CD14-positive monocyte (primary cell): Measurements from ENCODE around the gene WDR64. TPM values are rescaled to one million over a fixed set of nuclear protein-coding genes. Genes with fewer than 3 reads are reported as not detected.
A peak's percentile ranks its signal among the peaks of the same experiment; 100 is the strongest.

Experiments used
- DNase-seq, 3 donors: peaks; one replicate each; pipeline ENCODE4 v3.0.0-alpha.2; 2011 to 2022
- H2AFZ ChIP-seq: 2 replicates; pipeline ENCODE4 v1.6.0; 2012; ENCODE audit warnings: mild to moderate bottlenecking, low read depth, low read length, inconsistent platforms; ENCODE audit not compliant: insufficient read depth, poor library complexity, severe bottlenecking
- H3K27ac ChIP-seq, 2 donors: 1 replicate in 1 of 2; 2 replicates in 1 of 2; pipeline ENCODE4 v1.5.1; 2012 to 2013; ENCODE audit warnings: low read length in 2 of 2, control low read depth in 1 of 2, inconsistent platforms in 1 of 2, low read depth in 1 of 2, mild to moderate bottlenecking in 1 of 2
- H3K27me3 ChIP-seq, 2 donors: one replicate each; pipeline versions ENCODE4 v1.6.0 to v1.6.1; 2011 to 2013; ENCODE audit warnings: low read length in 2 of 2; ENCODE audit not compliant: control insufficient read depth in 2 of 2, insufficient read depth in 2 of 2
- H3K36me3 ChIP-seq, 2 donors: replicated peaks in 1 of 2; 1 replicate in 1 of 2; 2 replicates in 1 of 2; pipeline versions ENCODE4 v1.5.1 to v1.6.1; 2012 to 2013; ENCODE audit warnings: low read length in 2 of 2, control low read depth in 1 of 2, inconsistent platforms in 1 of 2, mild to moderate bottlenecking in 1 of 2; ENCODE audit not compliant: insufficient read depth in 2 of 2, control insufficient read depth in 1 of 2
- H3K4me1 ChIP-seq, 2 donors: 1 replicate in 1 of 2; 2 replicates in 1 of 2; pipeline versions ENCODE4 v1.5.1 to v1.6.1; 2012 to 2013; ENCODE audit warnings: low read length in 2 of 2, control low read depth in 1 of 2, inconsistent platforms in 1 of 2, mild to moderate bottlenecking in 1 of 2, moderate library complexity in 1 of 2; ENCODE audit not compliant: insufficient read depth in 2 of 2, control insufficient read depth in 1 of 2
- H3K4me2 ChIP-seq: replicated peaks from 2 replicates; pipeline ENCODE3; 2012; ENCODE audit warnings: low read length, moderate library complexity, mild to moderate bottlenecking; ENCODE audit not compliant: poor library complexity, severe bottlenecking; ENCODE audit errors: extremely low read depth
- H3K4me3 ChIP-seq, 3 experiments: fragments of 200-600 bp in 1 of 3; sonication (generic) in 1 of 3; replicated peaks in 1 of 3; 1 replicate in 2 of 3; 2 replicates in 1 of 3; pipeline ENCODE4 v1.5.1; 2011 to 2013; ENCODE audit warnings: low read length in 3 of 3, mild to moderate bottlenecking in 3 of 3, control low read depth in 2 of 3, low read depth in 2 of 3, inconsistent platforms in 1 of 3, moderate library complexity in 1 of 3
- H3K79me2 ChIP-seq: 2 replicates; pipeline ENCODE4 v1.6.0; 2012; ENCODE audit warnings: mild to moderate bottlenecking, control low read depth, inconsistent platforms, low read length, moderate library complexity; ENCODE audit not compliant: insufficient read depth
- H3K9ac ChIP-seq: 2 replicates; pipeline ENCODE4 v1.6.0; 2017; ENCODE audit warnings: low read length, mild to moderate bottlenecking; ENCODE audit not compliant: insufficient read depth, poor library complexity, severe bottlenecking
- H3K9me3 ChIP-seq, 2 donors: replicated peaks in 1 of 2; 1 replicate in 1 of 2; 2 replicates in 1 of 2; pipeline versions ENCODE4 v1.5.1 to v1.6.1; 2012 to 2013; ENCODE audit warnings: low read length in 2 of 2, control low read depth in 1 of 2; ENCODE audit not compliant: control insufficient read depth in 1 of 2, insufficient read depth in 1 of 2
- H4K20me1 ChIP-seq: 2 replicates; pipeline ENCODE4 v1.6.0; 2012; ENCODE audit warnings: mild to moderate bottlenecking, low read length, control low read depth, moderate library complexity; ENCODE audit not compliant: insufficient read depth
- H3K27ac Mint-ChIP-seq, 7 donors: one replicate each; pipeline ENCODE4 v1.8.0; 2020; ENCODE audit warnings: mild to moderate bottlenecking in 7 of 7, mixed read lengths in 7 of 7, moderate library complexity in 6 of 7, inconsistent platforms in 2 of 7
- H3K27me3 Mint-ChIP-seq, 3 donors: one replicate each; pipeline ENCODE4 v1.8.0; 2021 to 2022; ENCODE audit warnings: low read depth in 3 of 3, mild to moderate bottlenecking in 3 of 3, mixed read lengths in 3 of 3, moderate library complexity in 3 of 3, inconsistent platforms in 1 of 3
- H3K36me3 Mint-ChIP-seq, 2 donors: one replicate each; pipeline ENCODE4 v1.8.0; 2020; ENCODE audit warnings: mixed read lengths in 2 of 2, inconsistent platforms in 1 of 2, mild to moderate bottlenecking in 1 of 2
- H3K4me1 Mint-ChIP-seq: one replicate; pipeline ENCODE4 v1.8.0; 2020; ENCODE audit warnings: mild to moderate bottlenecking, mixed read lengths
- H3K4me3 Mint-ChIP-seq, 2 donors: one replicate each; pipeline ENCODE4 v1.8.0; 2020; ENCODE audit warnings: mild to moderate bottlenecking in 2 of 2, mixed read lengths in 2 of 2, moderate library complexity in 1 of 2
- H3K9me3 Mint-ChIP-seq, 7 donors: one replicate each; pipeline ENCODE4 v1.8.0; 2020 to 2022; ENCODE audit warnings: mixed read lengths in 7 of 7, mild to moderate bottlenecking in 6 of 7, moderate library complexity in 6 of 7, inconsistent platforms in 2 of 7
- WGBS: methylation state at CpG from one replicate; pipeline ENCODE4 v1.1.5; 2013; ENCODE audit warnings: missing lambda C conversion rate; ENCODE audit not compliant: insufficient coverage; 5-methylcytosine and 5-hydroxymethylcytosine counted together
- intact Hi-C, 2 donors: fragments of 100-400 bp; cut with micrococcal nuclease; formaldehyde crosslinking; loops; one replicate each; pipeline versions ENCODE4 v1.15.0 to v1.15.1; 2023
- polyA plus RNA-seq, 3 donors: library from polyadenylated mRNA; depleted of rRNA in 1 of 3; unstranded in 2 of 3; stranded (reverse) in 1 of 3; fragments of 300-500 nt in 2 of 3; fragments of >200 nt in 1 of 3; fragmentation: Illumina TruSeq in 2 of 3; gene quantifications; 1 replicate in 2 of 3; 2 replicates in 1 of 3; pipeline ENCODE4 v1.2.3, GENCODE V29; 2012 to 2021
- TF ChIP-seq, protein P1 (sequence below): fragments of 200-600 bp; IDR thresholded peaks from one replicate; pipeline ENCODE4 v1.8.0; 2022; ENCODE audit warnings: antibody characterized with exemption, mild to moderate bottlenecking

Gene WDR64
- polyA plus RNA-seq, 3 donors: not detected

DNA sequence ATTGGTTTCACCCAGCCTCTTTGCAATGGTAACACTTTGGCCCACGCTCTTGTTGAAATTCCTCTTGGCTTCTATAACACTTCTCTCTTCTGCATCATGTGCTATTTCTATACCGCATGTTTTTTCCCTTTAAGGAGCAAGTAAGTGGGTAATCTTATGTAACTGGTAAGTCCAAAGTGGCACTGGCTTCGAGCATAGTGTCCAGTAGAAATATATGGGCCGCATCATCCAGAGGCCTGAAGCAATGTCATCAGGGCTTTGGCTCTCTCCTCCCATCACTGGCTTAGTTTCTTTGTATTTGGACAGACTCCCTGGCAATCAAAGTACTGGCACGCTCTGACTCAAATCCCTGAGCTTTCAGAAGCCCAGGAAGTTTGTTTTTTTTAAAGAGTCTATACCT lies 29.4 kb upstream of the WDR64 start:
- H3K36me3 Mint-ChIP-seq: peaks cover 19 to 27% of the 10 kb centered on the region in 2 donors
- DNase-seq: no peak
- intact Hi-C loops: no loop called here
- Histone ChIP-seq H3K36me3 (peaks cover 2 to 36% of the 10 kb centered on the region in 2 donors), H3K27ac (no peak overlapping the region), H3K4me1 (peaks cover 6% of the 10 kb centered on the region in 2 donors), H4K20me1 (no peaks in the 10 kb centered on the region), H3K9ac (no peak overlapping the region), H3K9me3 (no peaks in the 10 kb centered on the region), H3K79me2 (peaks cover 4% of the 10 kb centered on the region), H3K4me2 (no peak overlapping the region), H2AFZ (no peak overlapping the region), H3K27me3 (no peaks in the 10 kb centered on the region), H3K4me3 (no peak overlapping the region)
- H3K4me3 Mint-ChIP-seq: no peak overlapping the region
- peaks cover 0 to 2% (median 0%) of the 10 kb centered on the region in 3 donors for H3K27me3 Mint-ChIP-seq
- peaks cover 5% of the 10 kb centered on the region for H3K4me1 Mint-ChIP-seq
- H3K27ac Mint-ChIP-seq: peak overlapping the region in 1 of 7 donors; percentile 23
- TF ChIP-seq, protein P1, sequence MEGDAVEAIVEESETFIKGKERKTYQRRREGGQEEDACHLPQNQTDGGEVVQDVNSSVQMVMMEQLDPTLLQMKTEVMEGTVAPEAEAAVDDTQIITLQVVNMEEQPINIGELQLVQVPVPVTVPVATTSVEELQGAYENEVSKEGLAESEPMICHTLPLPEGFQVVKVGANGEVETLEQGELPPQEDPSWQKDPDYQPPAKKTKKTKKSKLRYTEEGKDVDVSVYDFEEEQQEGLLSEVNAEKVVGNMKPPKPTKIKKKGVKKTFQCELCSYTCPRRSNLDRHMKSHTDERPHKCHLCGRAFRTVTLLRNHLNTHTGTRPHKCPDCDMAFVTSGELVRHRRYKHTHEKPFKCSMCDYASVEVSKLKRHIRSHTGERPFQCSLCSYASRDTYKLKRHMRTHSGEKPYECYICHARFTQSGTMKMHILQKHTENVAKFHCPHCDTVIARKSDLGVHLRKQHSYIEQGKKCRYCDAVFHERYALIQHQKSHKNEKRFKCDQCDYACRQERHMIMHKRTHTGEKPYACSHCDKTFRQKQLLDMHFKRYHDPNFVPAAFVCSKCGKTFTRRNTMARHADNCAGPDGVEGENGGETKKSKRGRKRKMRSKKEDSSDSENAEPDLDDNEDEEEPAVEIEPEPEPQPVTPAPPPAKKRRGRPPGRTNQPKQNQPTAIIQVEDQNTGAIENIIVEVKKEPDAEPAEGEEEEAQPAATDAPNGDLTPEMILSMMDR: no peak
- 83% methylated on average over 1 of the region's 5 CpGs for WGBS
- no peaks in the 10 kb centered on the region for H3K9me3 Mint-ChIP-seq

- Histone ChIP-seq H3K36me3 (peaks cover 2 to 32% of the 10 kb centered on the region in 2 donors), H3K4me2 (no peak overlapping the region), H4K20me1 (no peaks in the 10 kb centered on the region), H3K27me3 (no peaks in the 10 kb centered on the region), H2AFZ (no peak overlapping the region), H3K27ac (no peak overlapping the region), H3K4me1 (peaks cover 9 to 12% of the 10 kb centered on the region in 2 donors), H3K9ac (no peak overlapping the region), H3K4me3 (no peak overlapping the region), H3K9me3 (no peaks in the 10 kb centered on the region), H3K79me2 (peaks cover 12% of the 10 kb centered on the region)
- H3K4me1 Mint-ChIP-seq: peaks cover 12% of the 10 kb centered on the region
- no peak for DNase-seq
- peaks cover 0 to 2% (median 0%) of the 10 kb centered on the region in 3 donors for H3K27me3 Mint-ChIP-seq
- no peak overlapping the region for H3K4me3 Mint-ChIP-seq
- H3K36me3 Mint-ChIP-seq: peaks cover 18 to 19% of the 10 kb centered on the region in 2 donors
- no peak overlapping the region for H3K27ac Mint-ChIP-seq
- intact Hi-C loops: loop anchor here (5.0 kb wide), 2 partner anchors 93 to 98 kb away; partner anchors contain the start of gene KMO (in 1 of the 2)
- no CpG with 5 or more reads among the region's 2 CpGs for WGBS
- no peaks in the 10 kb centered on the region for H3K9me3 Mint-ChIP-seq
- TF ChIP-seq, protein P1: no peak
These were observed 27.1 kb upstream of the WDR64 start for GRCh38 chr1:241624935-241625334.
